ENCODE results near the gene CAMK1D. TPM values are rescaled to one million over a fixed set of nuclear protein-coding genes. Genes with fewer than 3 reads are reported as not detected.
A peak's percentile ranks its signal among the peaks of the same experiment; 100 is the strongest.

CAMK1D gene
- total RNA-seq, 1 donor from 2014 or later = 1.8 TPM

DNA sequence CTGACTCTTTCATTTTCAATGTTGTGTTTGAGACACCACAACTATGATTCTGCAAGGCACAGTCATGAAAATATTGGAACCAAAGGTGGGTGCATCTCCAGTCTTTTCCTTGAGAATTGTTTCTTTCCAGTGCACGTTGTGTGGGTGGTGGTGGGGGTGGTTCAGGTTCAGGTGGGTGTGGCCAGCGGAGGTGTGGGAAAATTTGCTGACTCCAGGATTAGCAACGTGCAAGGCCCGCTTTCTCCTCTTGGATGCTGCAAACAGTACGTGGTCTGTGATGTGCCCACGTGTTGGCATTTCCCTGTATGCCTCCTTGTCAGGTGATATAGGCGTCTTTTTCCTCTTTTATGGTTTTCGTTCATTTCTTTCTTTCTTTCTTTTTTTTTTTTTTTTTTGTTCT lies 59.1 kb downstream of the CAMK1D start:
- H3K4me3 ChIP-seq (ENCODE audit: low read depth, low read length) = no peak overlapping the region
- no peak for FAIRE-seq
- DNase-seq (ENCODE audit: low read depth) = no peak
- no peaks in the 10 kb centered on the region for H3K36me3 ChIP-seq (ENCODE audit: control insufficient read depth, insufficient read depth, low read length)
- TF ChIP-seq, protein P1, sequence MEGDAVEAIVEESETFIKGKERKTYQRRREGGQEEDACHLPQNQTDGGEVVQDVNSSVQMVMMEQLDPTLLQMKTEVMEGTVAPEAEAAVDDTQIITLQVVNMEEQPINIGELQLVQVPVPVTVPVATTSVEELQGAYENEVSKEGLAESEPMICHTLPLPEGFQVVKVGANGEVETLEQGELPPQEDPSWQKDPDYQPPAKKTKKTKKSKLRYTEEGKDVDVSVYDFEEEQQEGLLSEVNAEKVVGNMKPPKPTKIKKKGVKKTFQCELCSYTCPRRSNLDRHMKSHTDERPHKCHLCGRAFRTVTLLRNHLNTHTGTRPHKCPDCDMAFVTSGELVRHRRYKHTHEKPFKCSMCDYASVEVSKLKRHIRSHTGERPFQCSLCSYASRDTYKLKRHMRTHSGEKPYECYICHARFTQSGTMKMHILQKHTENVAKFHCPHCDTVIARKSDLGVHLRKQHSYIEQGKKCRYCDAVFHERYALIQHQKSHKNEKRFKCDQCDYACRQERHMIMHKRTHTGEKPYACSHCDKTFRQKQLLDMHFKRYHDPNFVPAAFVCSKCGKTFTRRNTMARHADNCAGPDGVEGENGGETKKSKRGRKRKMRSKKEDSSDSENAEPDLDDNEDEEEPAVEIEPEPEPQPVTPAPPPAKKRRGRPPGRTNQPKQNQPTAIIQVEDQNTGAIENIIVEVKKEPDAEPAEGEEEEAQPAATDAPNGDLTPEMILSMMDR (IDR thresholded peaks at IDR 0.05; ENCODE audit: insufficient read depth, low read length, severe bottlenecking) = no peak
- no peaks in the 10 kb centered on the region for H3K27me3 ChIP-seq (ENCODE audit: control insufficient read depth, insufficient read depth, low read length)

DNA sequence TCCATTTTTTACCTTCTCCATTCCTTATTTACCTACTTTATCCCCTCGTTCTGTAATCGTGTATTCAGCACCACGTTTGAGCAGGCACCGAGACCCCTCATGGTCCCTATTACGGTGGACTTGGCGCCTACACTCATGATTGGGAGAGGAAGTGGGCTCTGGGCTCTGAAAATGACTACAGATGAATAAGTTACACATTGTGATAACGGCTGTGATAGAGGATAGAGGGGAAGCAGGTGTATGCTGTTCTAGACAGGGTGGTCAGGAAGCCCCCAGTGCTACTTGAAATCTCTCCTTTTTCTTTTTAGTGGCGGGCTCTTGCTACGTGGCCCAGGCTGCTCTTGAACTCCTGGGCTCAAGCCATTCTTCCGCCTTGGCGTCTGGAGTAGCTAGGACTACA lies 59.8 kb downstream of the CAMK1D start:
- Histone ChIP-seq H3K27me3 (ENCODE audit: control insufficient read depth, insufficient read depth, low read length) (no peaks in the 10 kb centered on the region), H3K4me3 (ENCODE audit: low read depth, low read length) (no peak overlapping the region), H3K36me3 (ENCODE audit: control insufficient read depth, insufficient read depth, low read length) (no peaks in the 10 kb centered on the region)
- TF ChIP-seq, protein P1 (IDR thresholded peaks at IDR 0.05; ENCODE audit: insufficient read depth, low read length, severe bottlenecking) = no peak
- no peak for FAIRE-seq
- no peak for DNase-seq (ENCODE audit: low read depth)

DNA sequence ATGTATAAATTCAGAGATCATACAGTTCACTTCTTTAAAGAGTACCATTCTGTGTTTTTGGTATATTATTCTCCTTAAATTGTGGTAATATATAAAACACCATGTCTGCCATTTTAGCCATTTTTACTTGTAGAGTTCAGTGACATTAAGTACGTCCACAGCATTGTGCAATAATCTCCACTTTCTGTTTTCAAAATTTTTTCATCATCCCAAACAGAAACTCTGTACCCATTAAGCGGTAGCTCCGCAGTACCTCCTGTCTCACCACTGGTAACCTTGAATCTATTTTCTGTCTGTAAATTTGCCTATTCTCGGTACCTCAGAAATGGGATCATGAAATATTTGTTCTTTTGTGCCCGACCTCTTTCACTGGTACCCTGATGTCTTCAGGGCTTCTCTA lies 60.3 kb downstream of the CAMK1D start:
- Histone ChIP-seq H3K27me3 (ENCODE audit: control insufficient read depth, insufficient read depth, low read length) (no peaks in the 10 kb centered on the region), H3K36me3 (ENCODE audit: control insufficient read depth, insufficient read depth, low read length) (no peaks in the 10 kb centered on the region), H3K4me3 (ENCODE audit: low read depth, low read length) (no peak overlapping the region)
- TF ChIP-seq, protein P1 (IDR thresholded peaks at IDR 0.05; ENCODE audit: insufficient read depth, low read length, severe bottlenecking) = no peak
- DNase-seq (ENCODE audit: low read depth) (no peak), FAIRE-seq (no peak)

DNA sequence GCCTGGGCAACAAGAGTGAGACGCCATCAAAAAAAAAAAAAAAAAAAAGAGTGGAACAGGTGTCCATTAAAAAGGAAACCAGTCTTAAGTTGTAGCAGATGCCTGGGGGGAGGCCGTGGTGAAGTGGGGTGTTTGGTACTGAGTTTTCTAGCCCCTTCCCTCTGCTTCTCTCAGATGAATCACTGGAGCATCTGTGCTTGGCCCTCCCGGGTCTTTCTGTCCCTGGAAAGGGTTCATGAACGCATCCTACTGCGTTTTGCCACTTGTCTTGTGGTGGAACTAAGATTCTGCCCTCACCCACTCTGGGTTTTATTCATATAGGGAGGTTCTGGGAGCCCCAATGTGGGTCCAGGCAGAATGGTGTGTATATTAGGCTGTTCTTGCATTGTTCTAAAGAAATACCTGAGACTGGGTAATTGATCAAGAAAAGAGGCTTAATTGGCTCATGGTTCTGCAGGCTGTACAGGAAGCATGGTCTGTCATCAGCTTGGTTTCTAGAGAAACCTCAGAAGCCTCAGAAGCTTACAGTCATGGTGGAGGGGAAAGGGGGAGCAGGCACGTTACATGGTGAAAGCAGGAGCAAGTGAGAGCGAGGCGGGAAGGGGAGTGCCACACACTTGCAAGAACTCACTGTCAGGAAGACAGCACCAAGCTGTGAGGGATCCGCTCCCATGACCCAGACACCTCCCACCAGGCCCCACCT lies 63.5 kb downstream of the CAMK1D start:
- Histone ChIP-seq H3K36me3 (ENCODE audit: control insufficient read depth, insufficient read depth, low read length) (no peaks in the 10 kb centered on the region), H3K4me3 (ENCODE audit: low read depth, low read length) (no peak overlapping the region), H3K27me3 (ENCODE audit: control insufficient read depth, insufficient read depth, low read length) (no peaks in the 10 kb centered on the region)
- DNase-seq (ENCODE audit: low read depth) (no peak), FAIRE-seq (no peak)
- TF ChIP-seq, protein P1 (IDR thresholded peaks at IDR 0.05; ENCODE audit: insufficient read depth, low read length, severe bottlenecking) = no peak

DNA sequence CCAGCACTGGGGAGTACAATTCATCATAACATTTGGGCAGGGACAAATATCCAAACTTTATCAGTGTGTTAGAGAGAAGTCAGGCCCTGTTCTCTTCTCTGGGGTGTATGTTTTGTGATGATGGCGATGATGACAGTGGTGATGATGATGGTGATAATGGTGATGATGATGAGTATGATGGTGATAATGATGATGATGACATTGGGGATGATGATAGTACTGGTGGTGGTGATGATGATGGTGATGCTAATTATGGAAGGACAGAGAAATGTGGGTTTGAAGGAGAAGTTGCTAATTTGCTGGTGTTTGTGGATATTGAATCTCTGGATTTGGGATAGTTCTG lies 64.0 kb downstream of the CAMK1D start:
- H3K4me3 ChIP-seq (ENCODE audit: low read depth, low read length) = no peak overlapping the region
- TF ChIP-seq, protein P1 (IDR thresholded peaks at IDR 0.05; ENCODE audit: insufficient read depth, low read length, severe bottlenecking) = no peak
- no peaks in the 10 kb centered on the region for H3K27me3 ChIP-seq (ENCODE audit: control insufficient read depth, insufficient read depth, low read length)
- no peaks in the 10 kb centered on the region for H3K36me3 ChIP-seq (ENCODE audit: control insufficient read depth, insufficient read depth, low read length)
- FAIRE-seq (peak; percentile 80), DNase-seq (ENCODE audit: low read depth) (no peak)

All from bronchial epithelial cell (primary cell).